ENCODE data around the gene PROM2. TPM values are rescaled to one million over a fixed set of nuclear protein-coding genes. Genes with fewer than 3 reads are reported as not detected.

Gene PROM2
- polyA plus RNA-seq, 1 donor (not counting 4 experiments of a cell fraction or from before 2014, with no cell fraction given): 11.4 TPM

- Histone ChIP-seq H3K27me3 (ENCODE audit: control insufficient read depth, extremely low read depth, insufficient read depth, low read length) (peaks cover 88% of the 10 kb centered on the region), H3K9me3 (ENCODE audit: control insufficient read depth, low read depth, low read length) (no peaks in the 10 kb centered on the region), H3K36me3 (ENCODE audit: control insufficient read depth in 2 of 2, extremely low read depth in 1 of 2, insufficient read depth in 2 of 2, low read length in 2 of 2) (no peaks in the 10 kb centered on the region), H3K79me2 (ENCODE audit: control insufficient read depth, insufficient read depth, low read length) (no peaks in the 10 kb centered on the region), H3K4me3 (ENCODE audit: control insufficient read depth in 2 of 3, extremely low read depth in 1 of 3, insufficient read depth in 2 of 3, low read depth in 1 of 3, low read length in 3 of 3) (no peak overlapping the region), H3K4me1 (ENCODE audit: control insufficient read depth, extremely low read depth, insufficient read depth, low read length) (peaks cover 12% of the 10 kb centered on the region), H3K4me2 (ENCODE audit: control insufficient read depth, extremely low read depth, insufficient read depth, low read depth, low read length) (no peak overlapping the region), H3K9me1 (ENCODE audit: control insufficient read depth, extremely low read depth, insufficient read depth, low read length) (no peaks in the 10 kb centered on the region), H4K20me1 (ENCODE audit: control insufficient read depth, extremely low read depth, insufficient read depth, low read length) (no peaks in the 10 kb centered on the region), H3K9ac (ENCODE audit: control insufficient read depth, extremely low read depth, insufficient read depth, low read length) (no peak overlapping the region), H2AFZ (ENCODE audit: control insufficient read depth, low read length) (no peak overlapping the region), H3K27ac (ENCODE audit: control insufficient read depth, insufficient read depth, low read length) (no peak overlapping the region)
- dilution Hi-C loops (cut with MboI; ENCODE audit: extremely low pct_ligation_motif_present, low sequenced_read_pairs): no loop called here
- no peak for TF ChIP-seq EZH2 (IDR thresholded peaks at IDR 0.05; ENCODE audit: low read length)
- TF ChIP-seq, protein P1, sequence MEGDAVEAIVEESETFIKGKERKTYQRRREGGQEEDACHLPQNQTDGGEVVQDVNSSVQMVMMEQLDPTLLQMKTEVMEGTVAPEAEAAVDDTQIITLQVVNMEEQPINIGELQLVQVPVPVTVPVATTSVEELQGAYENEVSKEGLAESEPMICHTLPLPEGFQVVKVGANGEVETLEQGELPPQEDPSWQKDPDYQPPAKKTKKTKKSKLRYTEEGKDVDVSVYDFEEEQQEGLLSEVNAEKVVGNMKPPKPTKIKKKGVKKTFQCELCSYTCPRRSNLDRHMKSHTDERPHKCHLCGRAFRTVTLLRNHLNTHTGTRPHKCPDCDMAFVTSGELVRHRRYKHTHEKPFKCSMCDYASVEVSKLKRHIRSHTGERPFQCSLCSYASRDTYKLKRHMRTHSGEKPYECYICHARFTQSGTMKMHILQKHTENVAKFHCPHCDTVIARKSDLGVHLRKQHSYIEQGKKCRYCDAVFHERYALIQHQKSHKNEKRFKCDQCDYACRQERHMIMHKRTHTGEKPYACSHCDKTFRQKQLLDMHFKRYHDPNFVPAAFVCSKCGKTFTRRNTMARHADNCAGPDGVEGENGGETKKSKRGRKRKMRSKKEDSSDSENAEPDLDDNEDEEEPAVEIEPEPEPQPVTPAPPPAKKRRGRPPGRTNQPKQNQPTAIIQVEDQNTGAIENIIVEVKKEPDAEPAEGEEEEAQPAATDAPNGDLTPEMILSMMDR (optimal IDR thresholded peaks at IDR 0.05 in 1 of 3, IDR thresholded peaks at IDR 0.05 in 1 of 3, conservative IDR thresholded peaks at IDR 0.05 in 1 of 3; ENCODE audit: extremely low read depth in 1 of 3, insufficient read depth in 2 of 3, low read length in 3 of 3): no peak
- DNase-seq (ENCODE audit: low read depth, low spot score) (no peak), FAIRE-seq (no peak)
Observed at GRCh38 chr2:95301876-95302641, 27.8 kb downstream of the PROM2 start.

GRCh38 chr2:95303191-95303919 is 29.1 kb downstream of the PROM2 start:
- FAIRE-seq: no peak
- no peak overlapping the region for H2AFZ ChIP-seq (ENCODE audit: control insufficient read depth, low read length)
- TF ChIP-seq, protein P1 (optimal IDR thresholded peaks at IDR 0.05 in 1 of 3, IDR thresholded peaks at IDR 0.05 in 1 of 3, conservative IDR thresholded peaks at IDR 0.05 in 1 of 3; ENCODE audit: extremely low read depth in 1 of 3, insufficient read depth in 2 of 3, low read length in 3 of 3): no peak

More at GRCh38 chr2:95303191-95303919, 29.1 kb downstream of the PROM2 start:
- no peak overlapping the region for H3K4me3 ChIP-seq (ENCODE audit: control insufficient read depth in 2 of 3, extremely low read depth in 1 of 3, insufficient read depth in 2 of 3, low read depth in 1 of 3, low read length in 3 of 3)
- no peak for DNase-seq (ENCODE audit: low read depth, low spot score)
- H3K27me3 ChIP-seq (ENCODE audit: control insufficient read depth, extremely low read depth, insufficient read depth, low read length): peaks cover 77% of the 10 kb centered on the region
- no peaks in the 10 kb centered on the region for H3K36me3 ChIP-seq (ENCODE audit: control insufficient read depth in 2 of 2, extremely low read depth in 1 of 2, insufficient read depth in 2 of 2, low read length in 2 of 2)
- H4K20me1 ChIP-seq (ENCODE audit: control insufficient read depth, extremely low read depth, insufficient read depth, low read length): no peaks in the 10 kb centered on the region
- H3K9me3 ChIP-seq (ENCODE audit: control insufficient read depth, low read depth, low read length): no peaks in the 10 kb centered on the region
- H3K27ac ChIP-seq (ENCODE audit: control insufficient read depth, insufficient read depth, low read length): no peak overlapping the region
- dilution Hi-C loops (cut with MboI; ENCODE audit: extremely low pct_ligation_motif_present, low sequenced_read_pairs): no loop called here
- no peak overlapping the region for H3K4me2 ChIP-seq (ENCODE audit: control insufficient read depth, extremely low read depth, insufficient read depth, low read depth, low read length)
- H3K79me2 ChIP-seq (ENCODE audit: control insufficient read depth, insufficient read depth, low read length): no peaks in the 10 kb centered on the region
- H3K9me1 ChIP-seq (ENCODE audit: control insufficient read depth, extremely low read depth, insufficient read depth, low read length): no peaks in the 10 kb centered on the region
- H3K4me1 ChIP-seq (ENCODE audit: control insufficient read depth, extremely low read depth, insufficient read depth, low read length): peaks cover 12% of the 10 kb centered on the region
- H3K9ac ChIP-seq (ENCODE audit: control insufficient read depth, extremely low read depth, insufficient read depth, low read length): no peak overlapping the region

All from keratinocyte (primary cell).